ENCODE measurements around the gene FOXQ1. TPM values are rescaled to one million over a fixed set of nuclear protein-coding genes. Genes with fewer than 3 reads are reported as not detected.

FOXQ1 gene
- total RNA-seq, 4 donors from 2014 or later: 0.45 to 5.5 (median 1.7) TPM

DNA sequence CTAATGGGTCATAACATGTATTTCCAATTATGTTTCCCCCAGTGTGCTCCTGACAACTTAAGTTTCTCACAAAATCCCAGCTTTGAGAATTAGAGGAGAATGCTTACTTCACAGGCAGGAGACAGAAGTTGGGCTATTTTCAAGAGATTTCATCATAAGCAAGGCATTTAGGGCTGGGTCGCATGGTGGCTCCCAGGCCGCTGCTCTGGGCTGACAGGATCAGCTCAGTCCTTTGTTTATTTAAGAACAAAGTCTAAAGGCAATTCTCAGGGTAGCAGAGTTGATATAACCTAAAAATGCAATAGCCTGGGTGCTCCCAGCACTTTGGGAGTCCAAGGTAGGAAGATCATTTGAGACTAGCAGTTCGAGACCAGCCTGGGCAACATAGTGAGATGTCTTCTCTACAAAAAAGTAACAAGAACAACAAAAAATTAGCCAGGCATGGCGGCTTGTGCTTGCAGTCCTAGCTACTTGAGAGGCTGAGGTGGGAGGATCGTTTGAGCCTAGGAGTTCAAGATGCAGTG, 10.9 kb downstream of the FOXQ1 start:
- H3K36me3 ChIP-seq: no peaks in the 10 kb centered on the region
- intact Hi-C loops (cut with DNase I): no loop called here
- no peaks in the 10 kb centered on the region for H3K27me3 ChIP-seq
- no peak overlapping the region for H3K4me3 ChIP-seq (replicated peaks in 1 of 3)
- TF ChIP-seq, protein P1, sequence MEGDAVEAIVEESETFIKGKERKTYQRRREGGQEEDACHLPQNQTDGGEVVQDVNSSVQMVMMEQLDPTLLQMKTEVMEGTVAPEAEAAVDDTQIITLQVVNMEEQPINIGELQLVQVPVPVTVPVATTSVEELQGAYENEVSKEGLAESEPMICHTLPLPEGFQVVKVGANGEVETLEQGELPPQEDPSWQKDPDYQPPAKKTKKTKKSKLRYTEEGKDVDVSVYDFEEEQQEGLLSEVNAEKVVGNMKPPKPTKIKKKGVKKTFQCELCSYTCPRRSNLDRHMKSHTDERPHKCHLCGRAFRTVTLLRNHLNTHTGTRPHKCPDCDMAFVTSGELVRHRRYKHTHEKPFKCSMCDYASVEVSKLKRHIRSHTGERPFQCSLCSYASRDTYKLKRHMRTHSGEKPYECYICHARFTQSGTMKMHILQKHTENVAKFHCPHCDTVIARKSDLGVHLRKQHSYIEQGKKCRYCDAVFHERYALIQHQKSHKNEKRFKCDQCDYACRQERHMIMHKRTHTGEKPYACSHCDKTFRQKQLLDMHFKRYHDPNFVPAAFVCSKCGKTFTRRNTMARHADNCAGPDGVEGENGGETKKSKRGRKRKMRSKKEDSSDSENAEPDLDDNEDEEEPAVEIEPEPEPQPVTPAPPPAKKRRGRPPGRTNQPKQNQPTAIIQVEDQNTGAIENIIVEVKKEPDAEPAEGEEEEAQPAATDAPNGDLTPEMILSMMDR (IDR thresholded peaks at IDR 0.05): no peak
- no peak for TF ChIP-seq POLR2A (IDR thresholded peaks at IDR 0.05)
- no peak overlapping the region for H3K27ac ChIP-seq
- no peaks in the 10 kb centered on the region for H3K9me3 ChIP-seq
- peaks cover 0 to 14% of the 10 kb centered on the region in 2 donors for H3K4me1 ChIP-seq
- DNase-seq: peak in 1 of 2 donors; percentile 4
- 54 to 68% methylated on average over 5 of the region's 5 CpGs for WGBS, 2 donors

DNA sequence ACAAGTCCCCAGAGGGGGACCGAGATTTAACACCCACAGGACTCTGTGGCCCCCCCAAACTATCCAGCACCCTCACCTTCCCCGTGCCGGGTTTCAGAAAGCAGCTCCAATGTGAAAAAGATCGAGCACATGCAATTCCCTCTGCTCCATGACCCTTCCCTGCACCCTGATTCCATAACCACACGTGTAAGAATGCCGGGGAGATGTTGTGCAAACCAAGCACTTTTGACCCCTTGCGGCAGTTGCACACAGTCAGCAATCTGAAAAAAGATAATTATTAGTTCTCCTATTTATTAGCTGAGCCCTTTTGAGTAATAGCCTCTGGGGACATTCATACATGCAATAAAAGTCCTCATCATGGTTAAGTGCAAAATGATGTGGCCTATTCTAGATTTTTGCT, 13.0 kb downstream of the FOXQ1 start:
- Histone ChIP-seq H3K27me3 (no peaks in the 10 kb centered on the region), H3K9me3 (no peaks in the 10 kb centered on the region), H3K4me3 (replicated peaks in 1 of 3) (no peak overlapping the region), H3K27ac (no peak overlapping the region), H3K4me1 (peaks cover 0 to 14% of the 10 kb centered on the region in 2 donors), H3K36me3 (no peaks in the 10 kb centered on the region)
- TF ChIP-seq, protein P1 (IDR thresholded peaks at IDR 0.05): no peak
- no peak for TF ChIP-seq POLR2A (IDR thresholded peaks at IDR 0.05)
- no peak for DNase-seq
- intact Hi-C loops (cut with DNase I): no loop called here
- WGBS, 2 donors: 93% methylated on average over 7 of the region's 7 CpGs

DNA sequence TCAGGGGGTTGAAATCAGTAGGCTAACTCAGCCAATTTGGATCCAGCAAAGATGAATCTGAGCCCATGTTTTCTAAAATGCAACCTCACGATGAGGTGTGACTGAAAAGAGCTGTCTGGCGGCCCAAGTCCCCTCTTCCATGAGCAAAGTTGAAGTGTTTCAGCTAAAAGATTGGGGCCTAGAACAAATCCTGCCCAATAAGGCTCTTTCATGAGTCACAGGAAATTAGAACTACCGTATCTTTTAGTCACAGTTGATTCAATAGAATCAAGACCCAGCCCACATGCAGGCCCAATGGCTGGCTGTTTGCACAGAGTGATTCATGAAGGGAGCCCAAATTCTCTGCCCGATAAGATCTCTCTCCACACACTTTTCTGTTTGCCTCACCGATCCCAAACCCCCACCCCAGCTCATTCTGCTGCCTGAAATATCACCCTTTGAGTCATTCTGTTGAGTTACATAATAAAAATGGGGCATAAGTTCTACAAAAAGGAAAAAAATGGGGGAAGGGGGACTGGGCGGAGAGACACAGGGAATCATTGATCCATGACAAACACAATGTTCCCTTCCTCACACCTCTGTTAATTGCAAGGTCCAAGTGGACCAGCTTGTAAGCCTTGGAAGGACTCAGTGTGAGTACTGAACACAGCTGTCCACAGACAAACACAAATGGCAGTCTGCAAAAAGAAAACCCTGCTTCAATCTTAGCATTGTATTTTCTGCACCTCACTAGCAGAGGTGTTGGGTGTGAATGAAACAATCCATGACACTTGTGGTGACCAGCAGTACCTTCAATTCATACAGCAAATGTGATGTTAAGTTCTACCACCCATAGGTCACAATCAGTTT, 13.8 kb downstream of the FOXQ1 start:
- H3K4me1 ChIP-seq: peaks cover 0 to 14% of the 10 kb centered on the region in 2 donors
- H3K9me3 ChIP-seq: no peaks in the 10 kb centered on the region
- no peak overlapping the region for H3K4me3 ChIP-seq (replicated peaks in 1 of 3)
- intact Hi-C loops (cut with DNase I): no loop called here
- TF ChIP-seq POLR2A (IDR thresholded peaks at IDR 0.05): no peak
- TF ChIP-seq, protein P1 (IDR thresholded peaks at IDR 0.05): no peak
- 82 to 86% methylated on average over 6 of the region's 6 CpGs for WGBS, 2 donors
- no peaks in the 10 kb centered on the region for H3K27me3 ChIP-seq
- DNase-seq: no peak
- no peaks in the 10 kb centered on the region for H3K36me3 ChIP-seq
- H3K27ac ChIP-seq: no peak overlapping the region

DNA sequence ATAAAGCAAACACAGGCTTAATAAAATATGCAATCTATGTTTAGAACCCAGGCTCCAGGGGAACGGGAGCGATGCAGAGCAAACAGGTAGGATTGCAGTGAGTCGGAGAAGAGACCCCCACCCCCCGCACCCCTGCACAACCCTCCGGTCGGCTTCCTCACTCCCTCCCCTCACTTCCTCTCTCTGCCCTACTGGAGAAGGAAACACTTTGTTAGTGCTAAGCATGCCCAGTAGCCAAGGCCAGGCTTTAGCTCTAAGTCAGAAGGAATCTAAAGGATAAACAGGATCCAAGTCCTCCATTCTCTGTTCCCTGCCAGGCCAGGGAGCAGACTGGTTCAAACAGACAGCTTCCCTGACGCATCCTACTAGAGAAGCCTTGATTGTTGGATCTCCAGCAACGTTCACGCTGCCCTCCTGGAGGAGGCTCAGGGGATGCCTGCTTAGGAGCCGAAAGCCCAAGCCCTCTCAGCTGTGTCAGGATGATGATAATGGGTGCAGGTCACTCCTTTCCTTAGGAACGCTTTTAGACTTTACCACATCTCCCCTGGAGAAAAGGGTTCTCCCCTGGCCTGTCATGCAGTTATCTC, 14.7 kb downstream of the FOXQ1 start:
- 67 to 68% methylated on average over 11 of the region's 11 CpGs for WGBS, 2 donors
- Histone ChIP-seq H3K27me3 (no peaks in the 10 kb centered on the region), H3K9me3 (no peaks in the 10 kb centered on the region), H3K27ac (no peak overlapping the region), H3K4me3 (replicated peaks in 1 of 3) (no peak overlapping the region), H3K36me3 (no peaks in the 10 kb centered on the region), H3K4me1 (peaks cover 0 to 13% of the 10 kb centered on the region in 2 donors)
- TF ChIP-seq, protein P1 (IDR thresholded peaks at IDR 0.05): no peak
- no peak for TF ChIP-seq POLR2A (IDR thresholded peaks at IDR 0.05)
- intact Hi-C loops (cut with DNase I): no loop called here
- no peak for DNase-seq

DNA sequence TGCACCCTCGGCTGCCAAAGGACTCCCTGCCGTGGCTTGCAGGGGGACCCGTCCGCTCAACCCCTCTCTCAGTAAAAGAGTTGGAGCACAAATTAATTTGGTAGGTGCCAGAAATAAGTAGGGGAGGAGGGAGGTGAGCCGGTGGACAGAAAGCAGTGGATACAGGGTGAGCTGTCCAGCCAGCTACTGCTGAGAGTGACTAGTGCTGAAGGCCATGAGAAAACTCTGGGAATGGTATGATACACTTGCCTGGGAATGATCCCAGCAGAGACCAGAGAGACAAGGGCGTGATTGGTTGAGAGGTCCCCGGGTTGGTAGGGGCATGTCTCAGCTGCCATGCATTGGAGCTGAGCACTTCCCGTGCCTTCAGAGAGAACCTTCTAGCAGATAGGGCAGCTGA, 15.7 kb downstream of the FOXQ1 start:
- H3K4me1 ChIP-seq: peaks cover 0 to 3% of the 10 kb centered on the region in 2 donors
- no peak for DNase-seq
- TF ChIP-seq POLR2A (IDR thresholded peaks at IDR 0.05): no peak
- TF ChIP-seq, protein P1 (IDR thresholded peaks at IDR 0.05): no peak

More for the DNA sequence above, 15.7 kb downstream of the FOXQ1 start:
- Histone ChIP-seq H3K27ac (no peak overlapping the region), H3K36me3 (no peaks in the 10 kb centered on the region), H3K4me3 (replicated peaks in 1 of 3) (no peak overlapping the region), H3K27me3 (no peaks in the 10 kb centered on the region), H3K9me3 (no peaks in the 10 kb centered on the region)
- intact Hi-C loops (cut with DNase I): no loop called here
- WGBS, 2 donors: 83 to 86% methylated on average over 8 of the region's 8 CpGs
